Peyer's patch (tissue), 4 donors: Measurements from ENCODE around the gene TMEM63B. TPM values are rescaled to one million over a fixed set of nuclear protein-coding genes. Genes with fewer than 3 reads are reported as not detected.

Source experiments
- DNase-seq, 3 donors: peaks; one replicate each; pipeline ENCODE4 v3.0.0-alpha.2; 2017 to 2019
- H3K27ac ChIP-seq, 4 donors: fragments of 200-600 bp; sonication (generic); one replicate each; pipeline ENCODE4 v1.5.1; 2016 to 2019
- H3K27me3 ChIP-seq, 2 donors: fragments of 200-600 bp; sonication (generic); one replicate each; pipeline ENCODE4 v1.5.1; 2019
- H3K36me3 ChIP-seq, 3 donors: fragments of 200-600 bp; sonication (generic); one replicate each; pipeline ENCODE4 v1.5.1; 2016 to 2019
- H3K4me1 ChIP-seq, 4 donors: fragments of 200-600 bp; sonication (generic); one replicate each; pipeline ENCODE4 v1.5.1; 2016 to 2019
- H3K4me3 ChIP-seq, 4 donors: fragments of 200-600 bp; sonication (generic); 1 replicate in 3 of 4; 2 replicates in 1 of 4; pipeline ENCODE4 v1.5.1; 2016 to 2019; ENCODE audit warnings: mild to moderate bottlenecking in 1 of 4
- H3K9me3 ChIP-seq, 4 donors: fragments of 200-600 bp; sonication (generic); one replicate each; pipeline ENCODE4 v1.5.1; 2016 to 2019; ENCODE audit warnings: mild to moderate bottlenecking in 1 of 4
- CTCF ChIP-seq, 6 experiments: fragments of 450-650 bp in 4 of 6; fragments of 200-600 bp in 2 of 6; sonication (generic) in 1 of 6; IDR thresholded peaks; one replicate each; pipeline ENCODE4 v1.5.1; 2017 to 2019; ENCODE audit warnings: antibody characterized with exemption in 6 of 6, mild to moderate bottlenecking in 3 of 6, moderate library complexity in 1 of 6
- POLR2A ChIP-seq, 2 donors: fragments of 450-650 bp; IDR thresholded peaks; one replicate each; pipeline ENCODE4 v1.5.1; 2017; ENCODE audit warnings: antibody characterized with exemption in 2 of 2, mild to moderate bottlenecking in 2 of 2, moderate library complexity in 2 of 2
- total RNA-seq, 4 donors: library from RNA; depleted of rRNA; stranded (reverse); fragments of >200 nt; gene quantifications; one replicate each; pipeline ENCODE4 v1.1.0, GENCODE V29; 2016

TMEM63B gene
- total RNA-seq, 4 donors from 2014 or later = 56.9 to 92.1 (median 81.9) TPM

- DNase-seq = no peak
- Histone ChIP-seq H3K27me3 (no peaks in the 10 kb centered on the region), H3K27ac (no peak overlapping the region), H3K9me3 (no peaks in the 10 kb centered on the region), H3K36me3 (no peaks in the 10 kb centered on the region), H3K4me1 (no peaks in the 10 kb centered on the region), H3K4me3 (no peak overlapping the region)
- TF ChIP-seq CTCF (IDR thresholded peaks at IDR 0.05) (no peak), POLR2A (IDR thresholded peaks at IDR 0.05) (no peak)
These were observed 75.8 kb downstream of the TMEM63B start for GRCh38 chr6:44202972-44203750.

- Histone ChIP-seq H3K27ac (no peak overlapping the region), H3K4me3 (no peak overlapping the region), H3K27me3 (no peaks in the 10 kb centered on the region), H3K36me3 (no peaks in the 10 kb centered on the region), H3K4me1 (no peaks in the 10 kb centered on the region), H3K9me3 (no peaks in the 10 kb centered on the region)
- no peak for DNase-seq
- TF ChIP-seq CTCF (IDR thresholded peaks at IDR 0.05) = no peak
- no peak for TF ChIP-seq POLR2A (IDR thresholded peaks at IDR 0.05)
These were observed 76.6 kb downstream of the TMEM63B start for GRCh38 chr6:44203955-44204354.

Other genes with a start within 250 kb of the TMEM63B start
- 10 to 100 TPM; 35.5 to 51.1 (median 42.6) TPM for gene MRPL14, start 102 bp upstream of the TMEM63B start, total RNA-seq
- 10 to 100 TPM in 1 of 4 donors, 1 to 10 TPM in 1, under 1 TPM in 1, not detected in 1; 0.67 to 16.5 (median 4.9) TPM for gene CAPN11, start 31.3 kb downstream of the TMEM63B start, total RNA-seq
- gene MYMX, start 89.4 kb downstream of the TMEM63B start, total RNA-seq = not detected
- gene SLC29A1, start 96.0 kb downstream of the TMEM63B start, total RNA-seq = 10 to 100 TPM in 3 of 4 donors, 1 to 10 TPM in 1; 4.4 to 25.6 (median 19.5) TPM
- 100 to 1,000 TPM; 181 to 330 (median 254) TPM for gene HSP90AB1, start 119.5 kb downstream of the TMEM63B start, total RNA-seq
- 10 to 100 TPM; 10.7 to 35.2 (median 26.5) TPM for gene SLC35B2, start 130.0 kb downstream of the TMEM63B start, total RNA-seq
- 10 to 100 TPM; 16.9 to 36.3 (median 24.9) TPM for gene NFKBIE, start 138.0 kb downstream of the TMEM63B start, total RNA-seq
- under 1 TPM in 2 of 4 donors, not detected in 2; 0.27 to 0.57 TPM for gene TMEM151B, start 142.9 kb downstream of the TMEM63B start, total RNA-seq
- gene AARS2, start 185.8 kb downstream of the TMEM63B start, total RNA-seq = 10 to 100 TPM; 31.5 to 54.7 (median 37.6) TPM
- not detected for gene SPATS1, start 215.1 kb downstream of the TMEM63B start, total RNA-seq